Measurements from ENCODE around the gene SGPP1. TPM values are rescaled to one million over a fixed set of nuclear protein-coding genes. Genes with fewer than 3 reads are reported as not detected.
A peak's percentile ranks its signal among the peaks of the same experiment; 100 is the strongest.

SGPP1 gene
- total RNA-seq, 1 experiment from 2014 or later, result 5.5 TPM

GRCh38 chr14:63764620-63765139, 36.8 kb upstream of the SGPP1 start:
- Mint-ChIP-seq H3K9me3 (no peaks in the 10 kb centered on the region), H3K4me1 (peaks cover 5% of the 10 kb centered on the region in 2 experiments), H3K36me3 (ENCODE audit: insufficient read depth in 1 of 3, low read depth in 3 of 3) (no peaks in the 10 kb centered on the region; a peak in 1 of 7 replicates), H3K4me3 (no peak overlapping the region), H3K27me3 (ENCODE audit: low read depth) (no peaks in the 10 kb centered on the region), H3K27ac (peak overlapping the region; percentile 14 to 34 (median 32); a peak in 1 of 7 replicates)
- H4K20me1 ChIP-seq (ENCODE audit: control insufficient read depth, insufficient read depth, insufficient read length), result no peaks in the 10 kb centered on the region
- TF ChIP-seq, protein P1, sequence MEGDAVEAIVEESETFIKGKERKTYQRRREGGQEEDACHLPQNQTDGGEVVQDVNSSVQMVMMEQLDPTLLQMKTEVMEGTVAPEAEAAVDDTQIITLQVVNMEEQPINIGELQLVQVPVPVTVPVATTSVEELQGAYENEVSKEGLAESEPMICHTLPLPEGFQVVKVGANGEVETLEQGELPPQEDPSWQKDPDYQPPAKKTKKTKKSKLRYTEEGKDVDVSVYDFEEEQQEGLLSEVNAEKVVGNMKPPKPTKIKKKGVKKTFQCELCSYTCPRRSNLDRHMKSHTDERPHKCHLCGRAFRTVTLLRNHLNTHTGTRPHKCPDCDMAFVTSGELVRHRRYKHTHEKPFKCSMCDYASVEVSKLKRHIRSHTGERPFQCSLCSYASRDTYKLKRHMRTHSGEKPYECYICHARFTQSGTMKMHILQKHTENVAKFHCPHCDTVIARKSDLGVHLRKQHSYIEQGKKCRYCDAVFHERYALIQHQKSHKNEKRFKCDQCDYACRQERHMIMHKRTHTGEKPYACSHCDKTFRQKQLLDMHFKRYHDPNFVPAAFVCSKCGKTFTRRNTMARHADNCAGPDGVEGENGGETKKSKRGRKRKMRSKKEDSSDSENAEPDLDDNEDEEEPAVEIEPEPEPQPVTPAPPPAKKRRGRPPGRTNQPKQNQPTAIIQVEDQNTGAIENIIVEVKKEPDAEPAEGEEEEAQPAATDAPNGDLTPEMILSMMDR (conservative IDR thresholded peaks at IDR 0.05), result no peak
- H3K56ac ChIP-seq (ENCODE audit: insufficient read length, low read depth, low read length), result no peak overlapping the region
- H3K9ac ChIP-seq (ENCODE audit: extremely low read depth, insufficient read length, low read length), result no peak overlapping the region
- H3K9me3 ChIP-seq (ENCODE audit: control insufficient read depth, low read depth, low read length), result no peaks in the 10 kb centered on the region
- no peak overlapping the region for H2BK12ac ChIP-seq (ENCODE audit: insufficient read length, low read depth, low read length)
- no peak overlapping the region for H3K18ac ChIP-seq (ENCODE audit: insufficient read length, low read depth, low read length)
- no CpG with 5 or more reads among the region's 6 CpGs for WGBS (ENCODE audit: extremely low coverage, insufficient read length, low lambda C conversion rate)
- H4K5ac ChIP-seq (ENCODE audit: insufficient read length, low read depth, low read length), result no peak overlapping the region
- no peak overlapping the region for H2AK5ac ChIP-seq (ENCODE audit: insufficient read length, low read length)
- H2BK120ac ChIP-seq (ENCODE audit: low read depth, low read length, poor library complexity, severe bottlenecking), result no peak overlapping the region
- H3T11ph ChIP-seq (ENCODE audit: low read length), result no peak overlapping the region
- H2AFZ ChIP-seq (ENCODE audit: low read length), result no peak overlapping the region
- H3K27ac ChIP-seq (ENCODE audit: insufficient read length, low read depth, low read length), result no peak overlapping the region
- H2BK15ac ChIP-seq (ENCODE audit: low read depth, low read length), result no peak overlapping the region
- no peak overlapping the region for H4K8ac ChIP-seq (replicated peaks; ENCODE audit: insufficient read length, low read depth, low read length)
- DNase-seq, result no peak
- no peaks in the 10 kb centered on the region for H3K79me2 ChIP-seq (ENCODE audit: insufficient read depth, low read length)
- H3K14ac ChIP-seq (ENCODE audit: insufficient read depth, low read length), result no peak overlapping the region
- H4K91ac ChIP-seq (ENCODE audit: insufficient read length, low read depth, low read length), result no peak overlapping the region
- H3K23ac ChIP-seq (ENCODE audit: insufficient read length, low read depth, low read length), result no peak overlapping the region
- no peaks in the 10 kb centered on the region for H3K23me2 ChIP-seq (ENCODE audit: insufficient read length, low read depth, low read length, poor library complexity, severe bottlenecking)
- H2BK5ac ChIP-seq (ENCODE audit: insufficient read length, low read length), result no peak overlapping the region
- no peaks in the 10 kb centered on the region for H3K27me3 ChIP-seq (ENCODE audit: insufficient read depth, low read length)
- H2BK20ac ChIP-seq (ENCODE audit: low read depth, low read length, poor library complexity, severe bottlenecking), result no peak overlapping the region
- H3K4me1 ChIP-seq (ENCODE audit: insufficient read depth, low read length), result no peaks in the 10 kb centered on the region
- no peaks in the 10 kb centered on the region for H3K79me1 ChIP-seq (ENCODE audit: insufficient read depth, low read depth, low read length, poor library complexity, severe bottlenecking)
- H3K4ac ChIP-seq (ENCODE audit: low read depth, low read length), result no peak overlapping the region
- no peak overlapping the region for H3K4me2 ChIP-seq (ENCODE audit: insufficient read depth, insufficient read length, low read length)

Measured in H9 (cell line).